ENCODE measurements around the gene CCDC116. TPM values are rescaled to one million over a fixed set of nuclear protein-coding genes. Genes with fewer than 3 reads are reported as not detected.

Gene CCDC116
- total RNA-seq, 4 donors from 2014 or later = 1.5 to 3.5 TPM; not detected in 2

- no peaks in the 10 kb centered on the region for H3K9me3 ChIP-seq
- intact Hi-C loops (cut with DNase I; ENCODE audit: low total_unique reads) = no loop called here
- no peak for DNase-seq
These were observed 43.2 kb upstream of the CCDC116 start for GRCh38 chr22:21589396-21589795.

GRCh38 chr22:21590809-21591641 lies 41.5 kb upstream of the CCDC116 start:
- Histone ChIP-seq H3K27ac (no peak overlapping the region), H3K9me3 (no peaks in the 10 kb centered on the region), H3K27me3 (no peaks in the 10 kb centered on the region), H3K36me3 (no peaks in the 10 kb centered on the region), H3K4me1 (peaks cover 0 to 3% of the 10 kb centered on the region in 2 donors), H3K4me3 (no peak overlapping the region)
- intact Hi-C loops (cut with DNase I; ENCODE audit: low total_unique reads) = no loop called here
- TF ChIP-seq POLR2A (IDR thresholded peaks at IDR 0.05) = no peak
- TF ChIP-seq CTCF (IDR thresholded peaks at IDR 0.05) = no peak
- DNase-seq = no peak

More at GRCh38 chr22:21589396-21589795, 43.2 kb upstream of the CCDC116 start:
- no peaks in the 10 kb centered on the region for H3K27me3 ChIP-seq
- H3K27ac ChIP-seq = no peak overlapping the region
- TF ChIP-seq CTCF (IDR thresholded peaks at IDR 0.05) = no peak
- no peak for TF ChIP-seq POLR2A (IDR thresholded peaks at IDR 0.05)
- H3K36me3 ChIP-seq = no peaks in the 10 kb centered on the region
- peaks cover 0 to 3% of the 10 kb centered on the region in 2 donors for H3K4me1 ChIP-seq
- H3K4me3 ChIP-seq = no peak overlapping the region

- TF ChIP-seq POLR2A (IDR thresholded peaks at IDR 0.05) = no peak
- no peak for TF ChIP-seq CTCF (IDR thresholded peaks at IDR 0.05)
- Histone ChIP-seq H3K36me3 (no peaks in the 10 kb centered on the region), H3K9me3 (no peaks in the 10 kb centered on the region), H3K27ac (no peak overlapping the region), H3K4me1 (peaks cover 0 to 3% of the 10 kb centered on the region in 2 donors), H3K27me3 (no peaks in the 10 kb centered on the region), H3K4me3 (no peak overlapping the region)
- intact Hi-C loops (cut with DNase I; ENCODE audit: low total_unique reads) = no loop called here
- DNase-seq = no peak
These were observed 40.9 kb upstream of the CCDC116 start for GRCh38 chr22:21591695-21592094.

GRCh38 chr22:21592422-21592821 lies 40.1 kb upstream of the CCDC116 start:
- no peak for TF ChIP-seq POLR2A (IDR thresholded peaks at IDR 0.05)
- TF ChIP-seq CTCF (IDR thresholded peaks at IDR 0.05) = no peak
- Histone ChIP-seq H3K9me3 (no peaks in the 10 kb centered on the region), H3K4me1 (peaks cover 0 to 3% of the 10 kb centered on the region in 2 donors), H3K4me3 (no peak overlapping the region), H3K27me3 (no peaks in the 10 kb centered on the region), H3K27ac (no peak overlapping the region), H3K36me3 (no peaks in the 10 kb centered on the region)
- DNase-seq = no peak
- intact Hi-C loops (cut with DNase I; ENCODE audit: low total_unique reads) = no loop called here

- intact Hi-C loops (cut with DNase I; ENCODE audit: low total_unique reads) = no loop called here
- Histone ChIP-seq H3K9me3 (no peaks in the 10 kb centered on the region), H3K36me3 (no peaks in the 10 kb centered on the region), H3K4me1 (peaks cover 0 to 3% of the 10 kb centered on the region in 2 donors), H3K4me3 (no peak overlapping the region), H3K27me3 (no peaks in the 10 kb centered on the region), H3K27ac (no peak overlapping the region)
- TF ChIP-seq POLR2A (IDR thresholded peaks at IDR 0.05) (no peak), CTCF (IDR thresholded peaks at IDR 0.05) (no peak)
- DNase-seq = no peak
These were observed 38.9 kb upstream of the CCDC116 start for GRCh38 chr22:21593406-21594232.

All from uterus (tissue), 4 donors.